Measurements from ENCODE around the gene CENPI.

DNA sequence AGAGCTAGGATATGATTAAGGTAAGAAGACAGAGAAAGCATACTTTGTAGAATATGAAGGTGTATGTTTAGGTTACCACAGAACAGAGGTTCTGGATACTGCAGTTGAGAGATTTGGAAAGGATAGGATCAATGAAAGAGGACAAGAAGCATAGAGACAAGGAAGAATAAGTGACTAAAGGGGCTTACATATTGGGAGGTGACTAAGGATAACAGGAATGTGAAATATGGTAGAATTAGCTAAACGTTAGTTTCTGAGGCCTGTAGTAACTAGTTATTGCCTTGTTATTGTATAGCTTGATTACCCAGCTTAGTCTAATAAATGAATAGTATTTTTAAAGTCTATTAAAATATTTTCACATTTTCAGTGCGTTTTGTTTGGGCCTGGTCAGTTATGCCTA, 38.2 kb downstream of the CENPI start:
- TF ChIP-seq, protein P1, sequence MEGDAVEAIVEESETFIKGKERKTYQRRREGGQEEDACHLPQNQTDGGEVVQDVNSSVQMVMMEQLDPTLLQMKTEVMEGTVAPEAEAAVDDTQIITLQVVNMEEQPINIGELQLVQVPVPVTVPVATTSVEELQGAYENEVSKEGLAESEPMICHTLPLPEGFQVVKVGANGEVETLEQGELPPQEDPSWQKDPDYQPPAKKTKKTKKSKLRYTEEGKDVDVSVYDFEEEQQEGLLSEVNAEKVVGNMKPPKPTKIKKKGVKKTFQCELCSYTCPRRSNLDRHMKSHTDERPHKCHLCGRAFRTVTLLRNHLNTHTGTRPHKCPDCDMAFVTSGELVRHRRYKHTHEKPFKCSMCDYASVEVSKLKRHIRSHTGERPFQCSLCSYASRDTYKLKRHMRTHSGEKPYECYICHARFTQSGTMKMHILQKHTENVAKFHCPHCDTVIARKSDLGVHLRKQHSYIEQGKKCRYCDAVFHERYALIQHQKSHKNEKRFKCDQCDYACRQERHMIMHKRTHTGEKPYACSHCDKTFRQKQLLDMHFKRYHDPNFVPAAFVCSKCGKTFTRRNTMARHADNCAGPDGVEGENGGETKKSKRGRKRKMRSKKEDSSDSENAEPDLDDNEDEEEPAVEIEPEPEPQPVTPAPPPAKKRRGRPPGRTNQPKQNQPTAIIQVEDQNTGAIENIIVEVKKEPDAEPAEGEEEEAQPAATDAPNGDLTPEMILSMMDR (IDR thresholded peaks at IDR 0.05) = no peak
- no peak for TF ChIP-seq POLR2A (IDR thresholded peaks at IDR 0.05; ENCODE audit: low read depth)
- no peak for TF ChIP-seq EP300 (IDR thresholded peaks at IDR 0.05)

Data from esophagus muscularis mucosa (tissue), 4 donors.